Measurements from ENCODE around the gene CABP2.

The CABP2 gene

GRCh38 chr11:67505605-67506396 lies 17.4 kb downstream of the CABP2 start:
- Histone ChIP-seq H3K4me1 (ENCODE audit: insufficient read depth, low read length) (peaks cover 33% of the 10 kb centered on the region), H3K9me3 (ENCODE audit: low read length) (no peaks in the 10 kb centered on the region), H3K9ac (ENCODE audit: low read length) (peak overlapping the region; percentile 57)

GRCh38 chr11:67504950-67505581 lies 18.2 kb downstream of the CABP2 start, which contains the start of gene PITPNM1:
PITPNM1 (minus strand) TSS chr11:67505363; CDS start chr11:67504180, 1,183 bp downstream.
- Histone ChIP-seq H3K27ac (ENCODE audit: low read depth, low read length) (peak within 1 kb of the TSS; percentile 45), H3K36me3 (ENCODE audit: insufficient read depth, low read length) (no peaks in the 10 kb centered on the region), H3K9me3 (ENCODE audit: low read length) (no peaks in the 10 kb centered on the region), H3K4me1 (ENCODE audit: insufficient read depth, low read length) (peaks cover 33% of the 10 kb centered on the region), H3K9ac (ENCODE audit: low read length) (peak within 1 kb of the TSS; percentile 57), H3K4me3 (ENCODE audit: low read depth in 1 of 2, low read length in 2 of 2) (peak within 1 kb of the TSS; percentile 26 to 59), H3K27me3 (ENCODE audit: control insufficient read depth in 1 of 2, insufficient read depth in 2 of 2, low read length in 2 of 2) (peaks cover 14 to 30% of the 10 kb centered on the region in 2 donors)

More at GRCh38 chr11:67505605-67506396, 17.4 kb downstream of the CABP2 start:
- Histone ChIP-seq H3K36me3 (ENCODE audit: insufficient read depth, low read length) (no peaks in the 10 kb centered on the region), H3K4me3 (ENCODE audit: low read depth in 1 of 2, low read length in 2 of 2) (peak overlapping the region; percentile 3 to 48), H3K27me3 (ENCODE audit: control insufficient read depth in 1 of 2, insufficient read depth in 2 of 2, low read length in 2 of 2) (peaks cover 14 to 30% of the 10 kb centered on the region in 2 donors), H3K27ac (ENCODE audit: low read depth, low read length) (peak overlapping the region; percentile 45)

GRCh38 chr11:67504005-67504949 lies 19.0 kb downstream of the CABP2 start:
- peak overlapping the region; percentile 26 to 59 for H3K4me3 ChIP-seq (ENCODE audit: low read depth in 1 of 2, low read length in 2 of 2)
- H3K27me3 ChIP-seq (ENCODE audit: control insufficient read depth in 1 of 2, insufficient read depth in 2 of 2, low read length in 2 of 2), result peaks cover 14 to 30% of the 10 kb centered on the region in 2 donors
- H3K9me3 ChIP-seq (ENCODE audit: low read length), result no peaks in the 10 kb centered on the region
- H3K9ac ChIP-seq (ENCODE audit: low read length), result no peak overlapping the region
- H3K4me1 ChIP-seq (ENCODE audit: insufficient read depth, low read length), result peaks cover 33% of the 10 kb centered on the region
- peak overlapping the region; percentile 45 for H3K27ac ChIP-seq (ENCODE audit: low read depth, low read length)
- no peaks in the 10 kb centered on the region for H3K36me3 ChIP-seq (ENCODE audit: insufficient read depth, low read length)

GRCh38 chr11:67503119-67504004 lies 19.9 kb downstream of the CABP2 start:
- Histone ChIP-seq H3K9me3 (ENCODE audit: low read length) (no peaks in the 10 kb centered on the region), H3K4me3 (ENCODE audit: low read depth in 1 of 2, low read length in 2 of 2) (no peak overlapping the region), H3K27ac (ENCODE audit: low read depth, low read length) (no peak overlapping the region), H3K9ac (ENCODE audit: low read length) (no peak overlapping the region), H3K27me3 (ENCODE audit: control insufficient read depth in 1 of 2, insufficient read depth in 2 of 2, low read length in 2 of 2) (peaks cover 14 to 30% of the 10 kb centered on the region in 2 donors), H3K36me3 (ENCODE audit: insufficient read depth, low read length) (no peaks in the 10 kb centered on the region), H3K4me1 (ENCODE audit: insufficient read depth, low read length) (peaks cover 27% of the 10 kb centered on the region)

- peaks cover 14 to 30% of the 10 kb centered on the region in 2 donors for H3K27me3 ChIP-seq (ENCODE audit: control insufficient read depth in 1 of 2, insufficient read depth in 2 of 2, low read length in 2 of 2)
- H3K9me3 ChIP-seq (ENCODE audit: low read length), result no peaks in the 10 kb centered on the region
Observed at GRCh38 chr11:67502328-67502979, 20.8 kb downstream of the CABP2 start.

GRCh38 chr11:67501854-67502253 lies 21.4 kb downstream of the CABP2 start:
- H3K36me3 ChIP-seq (ENCODE audit: insufficient read depth, low read length), result no peaks in the 10 kb centered on the region
- H3K4me3 ChIP-seq (ENCODE audit: low read depth in 1 of 2, low read length in 2 of 2), result no peak overlapping the region
- H3K9me3 ChIP-seq (ENCODE audit: low read length), result no peaks in the 10 kb centered on the region
- H3K4me1 ChIP-seq (ENCODE audit: insufficient read depth, low read length), result peaks cover 20% of the 10 kb centered on the region
- no peak overlapping the region for H3K27ac ChIP-seq (ENCODE audit: low read depth, low read length)
- peaks cover 14 to 30% of the 10 kb centered on the region in 2 donors for H3K27me3 ChIP-seq (ENCODE audit: control insufficient read depth in 1 of 2, insufficient read depth in 2 of 2, low read length in 2 of 2)
- no peak overlapping the region for H3K9ac ChIP-seq (ENCODE audit: low read length)

More at GRCh38 chr11:67502328-67502979, 20.8 kb downstream of the CABP2 start:
- H3K9ac ChIP-seq (ENCODE audit: low read length), result no peak overlapping the region
- no peaks in the 10 kb centered on the region for H3K36me3 ChIP-seq (ENCODE audit: insufficient read depth, low read length)
- H3K27ac ChIP-seq (ENCODE audit: low read depth, low read length), result no peak overlapping the region
- no peak overlapping the region for H3K4me3 ChIP-seq (ENCODE audit: low read depth in 1 of 2, low read length in 2 of 2)
- peaks cover 25% of the 10 kb centered on the region for H3K4me1 ChIP-seq (ENCODE audit: insufficient read depth, low read length)

GRCh38 chr11:67500831-67501715 lies 22.2 kb downstream of the CABP2 start:
- Histone ChIP-seq H3K4me3 (ENCODE audit: low read depth in 1 of 2, low read length in 2 of 2) (no peak overlapping the region), H3K36me3 (ENCODE audit: insufficient read depth, low read length) (no peaks in the 10 kb centered on the region), H3K9ac (ENCODE audit: low read length) (no peak overlapping the region), H3K9me3 (ENCODE audit: low read length) (no peaks in the 10 kb centered on the region), H3K27ac (ENCODE audit: low read depth, low read length) (no peak overlapping the region), H3K27me3 (ENCODE audit: control insufficient read depth in 1 of 2, insufficient read depth in 2 of 2, low read length in 2 of 2) (peaks cover 14 to 30% of the 10 kb centered on the region in 2 donors), H3K4me1 (ENCODE audit: insufficient read depth, low read length) (peaks cover 14% of the 10 kb centered on the region)

- H3K4me3 ChIP-seq (ENCODE audit: low read depth in 1 of 2, low read length in 2 of 2), result no peak overlapping the region
- H3K27ac ChIP-seq (ENCODE audit: low read depth, low read length), result no peak overlapping the region
- peaks cover 14 to 30% of the 10 kb centered on the region in 2 donors for H3K27me3 ChIP-seq (ENCODE audit: control insufficient read depth in 1 of 2, insufficient read depth in 2 of 2, low read length in 2 of 2)
- no peaks in the 10 kb centered on the region for H3K36me3 ChIP-seq (ENCODE audit: insufficient read depth, low read length)
- no peak overlapping the region for H3K9ac ChIP-seq (ENCODE audit: low read length)
- no peaks in the 10 kb centered on the region for H3K9me3 ChIP-seq (ENCODE audit: low read length)
- peaks cover 8% of the 10 kb centered on the region for H3K4me1 ChIP-seq (ENCODE audit: insufficient read depth, low read length)
Observed at GRCh38 chr11:67500484-67500821, 22.8 kb downstream of the CABP2 start.

- Histone ChIP-seq H3K9me3 (ENCODE audit: low read length) (no peaks in the 10 kb centered on the region), H3K27me3 (ENCODE audit: control insufficient read depth in 1 of 2, insufficient read depth in 2 of 2, low read length in 2 of 2) (peaks cover 14 to 25% of the 10 kb centered on the region in 2 donors), H3K9ac (ENCODE audit: low read length) (no peak overlapping the region), H3K4me1 (ENCODE audit: insufficient read depth, low read length) (peaks cover 6% of the 10 kb centered on the region), H3K4me3 (ENCODE audit: low read depth in 1 of 2, low read length in 2 of 2) (no peak overlapping the region), H3K27ac (ENCODE audit: low read depth, low read length) (no peak overlapping the region), H3K36me3 (ENCODE audit: insufficient read depth, low read length) (no peaks in the 10 kb centered on the region)
Observed at GRCh38 chr11:67499808-67500483, 23.3 kb downstream of the CABP2 start.

All from muscle layer of colon (tissue), 2 donors.